Bronchus fibroblast of lung (primary cell): Measurements from ENCODE around the gene SLC38A11. TPM values are rescaled to one million over a fixed set of nuclear protein-coding genes. Genes with fewer than 3 reads are reported as not detected.

ENCODE experiments used
- total RNA-seq: library from RNA; depleted of rRNA; stranded (reverse); fragments of >200 nt; gene quantifications from 2 replicates; pipeline ENCODE4 v1.2.3, GENCODE V29; 2015

The SLC38A11 gene, protein sequence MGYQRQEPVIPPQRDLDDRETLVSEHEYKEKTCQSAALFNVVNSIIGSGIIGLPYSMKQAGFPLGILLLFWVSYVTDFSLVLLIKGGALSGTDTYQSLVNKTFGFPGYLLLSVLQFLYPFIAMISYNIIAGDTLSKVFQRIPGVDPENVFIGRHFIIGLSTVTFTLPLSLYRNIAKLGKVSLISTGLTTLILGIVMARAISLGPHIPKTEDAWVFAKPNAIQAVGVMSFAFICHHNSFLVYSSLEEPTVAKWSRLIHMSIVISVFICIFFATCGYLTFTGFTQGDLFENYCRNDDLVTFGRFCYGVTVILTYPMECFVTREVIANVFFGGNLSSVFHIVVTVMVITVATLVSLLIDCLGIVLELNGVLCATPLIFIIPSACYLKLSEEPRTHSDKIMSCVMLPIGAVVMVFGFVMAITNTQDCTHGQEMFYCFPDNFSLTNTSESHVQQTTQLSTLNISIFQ
- not detected in 2 replicates for total RNA-seq

GRCh38 chr2:164954954-164955701 lies at the start of gene SLC38A11:
TSS of gene SLC38A11 (minus strand) at chr2:164955525. CDS start at chr2:164955247, 278 bp downstream.

Other genes with a start within 250 kb of the SLC38A11 start
- gene COBLL1, start 113.7 kb downstream of the SLC38A11 start, total RNA-seq, result 0.67 and 0.74 TPM in 2 replicates
- gene SCN3A, start 248.5 kb upstream of the SLC38A11 start, total RNA-seq, result 0.15 and 0.17 TPM in 2 replicates